EL (cell line): ENCODE measurements around the gene BHMT.

Source experiments
- DNase-seq: peaks from one replicate; pipeline ENCODE4 v3.0.0-alpha.2; 2016

Gene BHMT

GRCh38 chr5:79181419-79182022 is 69.9 kb downstream of the BHMT start:
- DNase-seq = no peak
